ENCODE data around the gene RFFL.

Gene RFFL

GRCh38 chr17:35081638-35082037 lies 18.1 kb upstream of the RFFL start:
- DNase-seq (ENCODE audit: low read depth, low spot score) = no peak

- no peak for DNase-seq (ENCODE audit: low read depth, low spot score)
Observed at GRCh38 chr17:35080536-35080935, 17.0 kb upstream of the RFFL start.

GRCh38 chr17:35079547-35080423 lies 16.3 kb upstream of the RFFL start:
- no peak for DNase-seq (ENCODE audit: low read depth, low spot score)

- no peak for DNase-seq (ENCODE audit: low read depth, low spot score)
Observed at GRCh38 chr17:35076874-35077273, 13.4 kb upstream of the RFFL start.

GRCh38 chr17:35074711-35075707 lies 11.5 kb upstream of the RFFL start:
- no peak for DNase-seq (ENCODE audit: low read depth, low spot score)

GRCh38 chr17:35073991-35074627 lies 10.6 kb upstream of the RFFL start:
- DNase-seq (ENCODE audit: low read depth, low spot score) = no peak

- no peak for DNase-seq (ENCODE audit: low read depth, low spot score)
Observed at GRCh38 chr17:35073183-35073790, 9.8 kb upstream of the RFFL start.

- DNase-seq (ENCODE audit: low read depth, low spot score) = no peak
Observed at GRCh38 chr17:35069311-35069710, 5.8 kb upstream of the RFFL start.

- no peak for DNase-seq (ENCODE audit: low read depth, low spot score)
Observed at GRCh38 chr17:35068249-35068648, 4.7 kb upstream of the RFFL start.

GRCh38 chr17:35065880-35066279 lies 2.4 kb upstream of the RFFL start:
- no peak for DNase-seq (ENCODE audit: low read depth, low spot score)

- DNase-seq (ENCODE audit: low read depth, low spot score) = no peak
Observed at GRCh38 chr17:35064516-35065215, 1.2 kb upstream of the RFFL start.

GRCh38 chr17:35062308-35062707 lies 1.2 kb downstream of the RFFL start:
- no peak for DNase-seq (ENCODE audit: low read depth, low spot score)

GRCh38 chr17:35057332-35057915 lies 6.1 kb downstream of the RFFL start:
- DNase-seq (ENCODE audit: low read depth, low spot score) = no peak

- no peak for DNase-seq (ENCODE audit: low read depth, low spot score)
Observed at GRCh38 chr17:35056013-35056412, 7.5 kb downstream of the RFFL start.

- no peak for DNase-seq (ENCODE audit: low read depth, low spot score)
Observed at GRCh38 chr17:35053204-35053603, 10.3 kb downstream of the RFFL start.

GRCh38 chr17:35052780-35053179 lies 10.7 kb downstream of the RFFL start:
- DNase-seq (ENCODE audit: low read depth, low spot score) = no peak

GRCh38 chr17:35052241-35052610 lies 11.3 kb downstream of the RFFL start:
- no peak for DNase-seq (ENCODE audit: low read depth, low spot score)

- no peak for DNase-seq (ENCODE audit: low read depth, low spot score)
Observed at GRCh38 chr17:35051579-35052240, 11.8 kb downstream of the RFFL start.

- no peak for DNase-seq (ENCODE audit: low read depth, low spot score)
Observed at GRCh38 chr17:35051183-35051578, 12.3 kb downstream of the RFFL start.

GRCh38 chr17:35050170-35050569 lies 13.3 kb downstream of the RFFL start:
- no peak for DNase-seq (ENCODE audit: low read depth, low spot score)
